HG03575 (cell line): ENCODE measurements around the gene UCKL1.

Source experiments
- ATAC-seq: cut with Tn5 transposase; IDR thresholded peaks from one replicate; pipeline ENCODE4 v1.9.1; 2021; ENCODE audit not compliant: unreplicated experiment, insufficient number of reproducible peaks, low FRiP score; ENCODE audit errors: extremely low read depth

Gene UCKL1

GRCh38 chr20:63897978-63898561 is 58.1 kb downstream of the UCKL1 start:
- ATAC-seq: no peak

GRCh38 chr20:63896264-63897105 is 59.7 kb downstream of the UCKL1 start:
- ATAC-seq: no peak

- no peak for ATAC-seq
Observed at GRCh38 chr20:63895952-63896263, 60.3 kb downstream of the UCKL1 start.

GRCh38 chr20:63895202-63895951 is 60.8 kb downstream of the UCKL1 start:
- no peak for ATAC-seq

GRCh38 chr20:63894358-63895201 is 61.6 kb downstream of the UCKL1 start, which contains the start of gene DNAJC5:
Gene DNAJC5 (plus strand): TSS chr20:63895126. CDS start chr20:63928346, 33,220 bp downstream.
- no peak for ATAC-seq

- no peak for ATAC-seq
Observed at GRCh38 chr20:63893999-63894357, 62.2 kb downstream of the UCKL1 start.

GRCh38 chr20:63892402-63892801 is 63.8 kb downstream of the UCKL1 start:
- ATAC-seq: no peak

GRCh38 chr20:63891061-63892002 is 64.9 kb downstream of the UCKL1 start:
- no peak for ATAC-seq

- ATAC-seq: no peak
Observed at GRCh38 chr20:63890616-63891015, 65.6 kb downstream of the UCKL1 start.

- ATAC-seq: no peak
Observed at GRCh38 chr20:63890201-63890576, 66.0 kb downstream of the UCKL1 start.
